HG02885 (cell line): ENCODE measurements around the gene RAB3IP.

Experiments
- ATAC-seq: cut with Tn5 transposase; IDR thresholded peaks from one replicate; pipeline ENCODE4 v1.9.1; 2021; ENCODE audit warnings: mild to moderate bottlenecking; ENCODE audit not compliant: unreplicated experiment, poor library complexity

Gene RAB3IP

GRCh38 chr12:69738351-69739286 lies at the start of gene RAB3IP:
Gene RAB3IP, plus strand, starts transcription at chr12:69738860. Its CDS starts 16,549 bp downstream, at chr12:69755409.
- ATAC-seq: peak; percentile 85

- ATAC-seq: no peak
Observed at GRCh38 chr12:69689638-69690037, 49.0 kb upstream of the RAB3IP start.

- ATAC-seq: no peak
Observed at GRCh38 chr12:69694123-69694522, 44.5 kb upstream of the RAB3IP start.

- no peak for ATAC-seq
Observed at GRCh38 chr12:69698054-69698453, 40.6 kb upstream of the RAB3IP start.

GRCh38 chr12:69698769-69699540 lies 39.7 kb upstream of the RAB3IP start, which contains the start of gene BEST3:
Gene BEST3, minus strand, starts transcription at chr12:69699303. Its CDS starts 1,505 bp downstream, at chr12:69697798.
- no peak for ATAC-seq

GRCh38 chr12:69701826-69702225 lies 36.8 kb upstream of the RAB3IP start:
- ATAC-seq: no peak

GRCh38 chr12:69703146-69703642 lies 35.5 kb upstream of the RAB3IP start:
- no peak for ATAC-seq

- no peak for ATAC-seq
Observed at GRCh38 chr12:69704357-69704756, 34.3 kb upstream of the RAB3IP start.

GRCh38 chr12:69708649-69709048 lies 30.0 kb upstream of the RAB3IP start:
- ATAC-seq: no peak

- ATAC-seq: no peak
Observed at GRCh38 chr12:69712826-69713225, 25.8 kb upstream of the RAB3IP start.

GRCh38 chr12:69714542-69714941 lies 24.1 kb upstream of the RAB3IP start:
- ATAC-seq: no peak

GRCh38 chr12:69719336-69720316 lies 19.0 kb upstream of the RAB3IP start:
- ATAC-seq: no peak

GRCh38 chr12:69720750-69721149 lies 17.9 kb upstream of the RAB3IP start:
- no peak for ATAC-seq

GRCh38 chr12:69726922-69727321 lies 11.7 kb upstream of the RAB3IP start:
- ATAC-seq: no peak

- no peak for ATAC-seq
Observed at GRCh38 chr12:69732088-69732487, 6.6 kb upstream of the RAB3IP start.

- ATAC-seq: no peak
Observed at GRCh38 chr12:69733638-69734037, 5.0 kb upstream of the RAB3IP start.

GRCh38 chr12:69739287-69740191 lies 879 bp downstream of the RAB3IP start:
- ATAC-seq: peak; percentile 41

GRCh38 chr12:69744109-69744508 lies 5.4 kb downstream of the RAB3IP start:
- ATAC-seq: no peak

GRCh38 chr12:69751476-69751875 lies 12.8 kb downstream of the RAB3IP start:
- ATAC-seq: no peak
